Ishikawa (cell line): ENCODE measurements around the gene LRRC56.
A peak's percentile ranks its signal among the peaks of the same experiment; 100 is the strongest.

Experiments used
- CEBPB ChIP-seq: IDR thresholded peaks from 2 replicates; pipeline ENCODE4 v1.6.1; 2012
- EGR1 ChIP-seq: IDR thresholded peaks from 2 replicates; pipeline ENCODE4 v1.6.1; 2012
- EP300 ChIP-seq: IDR thresholded peaks from 2 replicates; pipeline ENCODE4 v1.6.1; 2012; ENCODE audit warnings: borderline replicate concordance
- FOXM1 ChIP-seq: IDR thresholded peaks from 2 replicates; pipeline ENCODE4 v1.6.1; 2012; ENCODE audit warnings: low read depth, borderline replicate concordance
- RAD21 ChIP-seq: IDR thresholded peaks from 2 replicates; pipeline ENCODE4 v1.6.1; 2012; ENCODE audit warnings: low read depth
- TEAD4 ChIP-seq: IDR thresholded peaks from 2 replicates; pipeline ENCODE4 v1.6.1; 2012
- YY1 ChIP-seq: IDR thresholded peaks from 2 replicates; pipeline ENCODE4 v1.6.1; 2012; ENCODE audit warnings: low read depth
- TF ChIP-seq, protein P1 (sequence below): IDR thresholded peaks from 2 replicates; pipeline ENCODE4 v1.6.1; 2012
- TF ChIP-seq, protein P2 (sequence below): IDR thresholded peaks from 2 replicates; pipeline ENCODE4 v1.6.1; 2012
- TF ChIP-seq, protein P3 (sequence below): IDR thresholded peaks from 2 replicates; pipeline ENCODE4 v1.6.1; 2012; ENCODE audit warnings: low read depth, mild to moderate bottlenecking

DNA sequence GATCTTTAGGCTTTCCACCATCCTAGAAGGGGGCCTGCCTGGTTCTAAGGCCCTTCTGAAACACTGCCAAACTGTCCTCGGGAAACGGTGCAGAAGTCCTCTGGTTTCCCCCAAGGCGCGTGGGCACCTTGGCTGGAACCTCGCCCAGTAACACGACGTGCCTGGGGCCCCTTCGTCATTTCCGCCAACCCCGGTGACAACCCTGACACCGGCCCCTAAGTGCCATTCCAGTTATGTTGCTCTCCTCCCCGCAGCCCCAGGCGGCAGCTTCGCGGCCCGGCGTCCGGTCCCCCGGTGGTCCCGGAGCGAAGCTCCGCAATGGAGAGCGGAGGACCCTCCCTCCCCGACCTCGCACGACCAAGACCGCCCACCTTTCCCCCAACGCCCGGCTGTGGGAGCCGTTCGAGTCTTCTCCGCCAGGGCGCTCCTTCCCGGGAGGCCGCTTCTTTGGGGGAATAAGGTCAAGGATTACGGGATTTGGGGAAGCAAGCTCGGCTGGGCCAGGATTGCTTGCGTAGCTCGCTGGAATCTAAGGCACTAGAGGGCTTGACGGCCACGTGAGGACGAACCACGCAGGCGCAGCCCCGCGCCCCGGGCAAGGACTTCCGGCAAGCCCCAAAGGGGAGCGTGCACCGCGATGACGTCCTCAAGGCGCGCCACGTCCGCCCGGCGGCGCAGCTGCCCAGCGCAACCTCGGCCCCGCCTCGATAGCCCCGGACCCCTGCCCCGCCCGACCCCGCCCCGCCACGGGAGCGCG, 30.9 kb upstream of the LRRC56 start:
- TF ChIP-seq RAD21 (no peak), EP300 (no peak), EGR1 (peak; percentile 29), TEAD4 (peak; percentile 13; the same call in 1 of the 2 replicates), YY1 (no peak), FOXM1 (no peak), CEBPB (no peak)
- TF ChIP-seq, protein P1, sequence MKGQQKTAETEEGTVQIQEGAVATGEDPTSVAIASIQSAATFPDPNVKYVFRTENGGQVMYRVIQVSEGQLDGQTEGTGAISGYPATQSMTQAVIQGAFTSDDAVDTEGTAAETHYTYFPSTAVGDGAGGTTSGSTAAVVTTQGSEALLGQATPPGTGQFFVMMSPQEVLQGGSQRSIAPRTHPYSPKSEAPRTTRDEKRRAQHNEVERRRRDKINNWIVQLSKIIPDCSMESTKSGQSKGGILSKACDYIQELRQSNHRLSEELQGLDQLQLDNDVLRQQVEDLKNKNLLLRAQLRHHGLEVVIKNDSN, result peak; percentile 93
- TF ChIP-seq, protein P2, sequence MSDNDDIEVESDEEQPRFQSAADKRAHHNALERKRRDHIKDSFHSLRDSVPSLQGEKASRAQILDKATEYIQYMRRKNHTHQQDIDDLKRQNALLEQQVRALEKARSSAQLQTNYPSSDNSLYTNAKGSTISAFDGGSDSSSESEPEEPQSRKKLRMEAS, result peak; percentile 94
- TF ChIP-seq, protein P3, sequence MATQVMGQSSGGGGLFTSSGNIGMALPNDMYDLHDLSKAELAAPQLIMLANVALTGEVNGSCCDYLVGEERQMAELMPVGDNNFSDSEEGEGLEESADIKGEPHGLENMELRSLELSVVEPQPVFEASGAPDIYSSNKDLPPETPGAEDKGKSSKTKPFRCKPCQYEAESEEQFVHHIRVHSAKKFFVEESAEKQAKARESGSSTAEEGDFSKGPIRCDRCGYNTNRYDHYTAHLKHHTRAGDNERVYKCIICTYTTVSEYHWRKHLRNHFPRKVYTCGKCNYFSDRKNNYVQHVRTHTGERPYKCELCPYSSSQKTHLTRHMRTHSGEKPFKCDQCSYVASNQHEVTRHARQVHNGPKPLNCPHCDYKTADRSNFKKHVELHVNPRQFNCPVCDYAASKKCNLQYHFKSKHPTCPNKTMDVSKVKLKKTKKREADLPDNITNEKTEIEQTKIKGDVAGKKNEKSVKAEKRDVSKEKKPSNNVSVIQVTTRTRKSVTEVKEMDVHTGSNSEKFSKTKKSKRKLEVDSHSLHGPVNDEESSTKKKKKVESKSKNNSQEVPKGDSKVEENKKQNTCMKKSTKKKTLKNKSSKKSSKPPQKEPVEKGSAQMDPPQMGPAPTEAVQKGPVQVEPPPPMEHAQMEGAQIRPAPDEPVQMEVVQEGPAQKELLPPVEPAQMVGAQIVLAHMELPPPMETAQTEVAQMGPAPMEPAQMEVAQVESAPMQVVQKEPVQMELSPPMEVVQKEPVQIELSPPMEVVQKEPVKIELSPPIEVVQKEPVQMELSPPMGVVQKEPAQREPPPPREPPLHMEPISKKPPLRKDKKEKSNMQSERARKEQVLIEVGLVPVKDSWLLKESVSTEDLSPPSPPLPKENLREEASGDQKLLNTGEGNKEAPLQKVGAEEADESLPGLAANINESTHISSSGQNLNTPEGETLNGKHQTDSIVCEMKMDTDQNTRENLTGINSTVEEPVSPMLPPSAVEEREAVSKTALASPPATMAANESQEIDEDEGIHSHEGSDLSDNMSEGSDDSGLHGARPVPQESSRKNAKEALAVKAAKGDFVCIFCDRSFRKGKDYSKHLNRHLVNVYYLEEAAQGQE, result no peak
